IMR-90 (cell line): ENCODE measurements around the gene NR1H4.

Source experiments
- BHLHE40 ChIP-seq: fragments of 150-350 bp; IDR thresholded peaks from 2 replicates; pipeline ENCODE4 v1.6.1; 2016; ENCODE audit warnings: mild to moderate bottlenecking, low read depth, low read length
- CTCF ChIP-seq: conservative IDR thresholded peaks from 2 replicates; pipeline ENCODE4 v1.5.1; 2012; ENCODE audit warnings: mild to moderate bottlenecking, low read depth, low read length, improper control_type of control experiment
- MAFK ChIP-seq: IDR thresholded peaks from 2 replicates; pipeline ENCODE4 v1.6.1; 2012; ENCODE audit warnings: low read depth, low read length, improper control_type of control experiment
- MXI1 ChIP-seq: IDR thresholded peaks from 2 replicates; pipeline ENCODE4 v1.6.1; 2012; ENCODE audit warnings: low read depth, mild to moderate bottlenecking, low read length, moderate library complexity, borderline replicate concordance
- POLR2A ChIP-seq: IDR thresholded peaks from 2 replicates; pipeline ENCODE4 v1.6.1; 2012; ENCODE audit warnings: mild to moderate bottlenecking, low read depth, low read length
- RAD21 ChIP-seq: IDR thresholded peaks from 2 replicates; pipeline ENCODE4 v1.6.1; 2012; ENCODE audit warnings: low read length, improper control_type of control experiment
- TF ChIP-seq, protein P1 (sequence below): fragments of 150-350 bp; IDR thresholded peaks from 2 replicates; pipeline ENCODE4 v1.6.1; 2016; ENCODE audit warnings: low read depth, mild to moderate bottlenecking, low read length, moderate library complexity, borderline replicate concordance
- TF ChIP-seq, protein P2 (sequence below): fragments of 150-350 bp; IDR thresholded peaks from 2 replicates; pipeline ENCODE4 v1.6.1; 2017; ENCODE audit warnings: mild to moderate bottlenecking, antibody characterized with exemption, low read length, low read depth

GRCh38 chr12:100553936-100554335, 80.3 kb downstream of the NR1H4 start:
- TF ChIP-seq CTCF (no peak), POLR2A (no peak), RAD21 (no peak), MAFK (0 out of 2 replicates have a peak, but pooled peaks have one; percentile 11), MXI1 (no peak), BHLHE40 (no peak)
- TF ChIP-seq, protein P1, sequence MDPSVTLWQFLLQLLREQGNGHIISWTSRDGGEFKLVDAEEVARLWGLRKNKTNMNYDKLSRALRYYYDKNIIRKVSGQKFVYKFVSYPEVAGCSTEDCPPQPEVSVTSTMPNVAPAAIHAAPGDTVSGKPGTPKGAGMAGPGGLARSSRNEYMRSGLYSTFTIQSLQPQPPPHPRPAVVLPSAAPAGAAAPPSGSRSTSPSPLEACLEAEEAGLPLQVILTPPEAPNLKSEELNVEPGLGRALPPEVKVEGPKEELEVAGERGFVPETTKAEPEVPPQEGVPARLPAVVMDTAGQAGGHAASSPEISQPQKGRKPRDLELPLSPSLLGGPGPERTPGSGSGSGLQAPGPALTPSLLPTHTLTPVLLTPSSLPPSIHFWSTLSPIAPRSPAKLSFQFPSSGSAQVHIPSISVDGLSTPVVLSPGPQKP, result no peak
- TF ChIP-seq, protein P2, sequence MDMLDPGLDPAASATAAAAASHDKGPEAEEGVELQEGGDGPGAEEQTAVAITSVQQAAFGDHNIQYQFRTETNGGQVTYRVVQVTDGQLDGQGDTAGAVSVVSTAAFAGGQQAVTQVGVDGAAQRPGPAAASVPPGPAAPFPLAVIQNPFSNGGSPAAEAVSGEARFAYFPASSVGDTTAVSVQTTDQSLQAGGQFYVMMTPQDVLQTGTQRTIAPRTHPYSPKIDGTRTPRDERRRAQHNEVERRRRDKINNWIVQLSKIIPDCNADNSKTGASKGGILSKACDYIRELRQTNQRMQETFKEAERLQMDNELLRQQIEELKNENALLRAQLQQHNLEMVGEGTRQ, result no peak
